DOHH2 (cell line): ENCODE data around the gene TEX54.

Source experiments
- CTCF ChIP-seq: fragments of 200-600 bp; sonication (generic); IDR thresholded peaks from one replicate; pipeline ENCODE4 v1.5.1; 2014; ENCODE audit warnings: antibody characterized with exemption, mild to moderate bottlenecking, low read depth, low read length; ENCODE audit not compliant: poor library complexity, severe bottlenecking
- EZH2phosphoT487 ChIP-seq: fragments of 200-600 bp; sonication (generic); IDR thresholded peaks from 2 replicates; pipeline ENCODE4 v1.6.1; 2017; ENCODE audit warnings: borderline replicate concordance, mild to moderate bottlenecking, antibody characterized with exemption, low read length, moderate library complexity, mixed read lengths

GRCh38 chr11:62854825-62855570, 22.4 kb upstream of the TEX54 start:
- TF ChIP-seq CTCF (no peak), EZH2phosphoT487 (no peak)
